ENCODE results near the gene ABI3BP.

The ABI3BP gene

GRCh38 chr3:100941041-100941440 lies 52.2 kb downstream of the ABI3BP start:
- DNase-seq: no peak

GRCh38 chr3:100936931-100937330 lies 56.3 kb downstream of the ABI3BP start:
- no peak for DNase-seq

GRCh38 chr3:100932491-100932890 lies 60.7 kb downstream of the ABI3BP start:
- DNase-seq: no peak

GRCh38 chr3:100928638-100929428 lies 64.4 kb downstream of the ABI3BP start:
- no peak for DNase-seq

GRCh38 chr3:100927775-100928174 lies 65.4 kb downstream of the ABI3BP start:
- no peak for DNase-seq

- no peak for DNase-seq
Measured at GRCh38 chr3:100915706-100916495, 77.3 kb downstream of the ABI3BP start.

- DNase-seq: no peak
Measured at GRCh38 chr3:100913870-100914648, 79.2 kb downstream of the ABI3BP start.

- no peak for DNase-seq
Measured at GRCh38 chr3:100912976-100913545, 80.2 kb downstream of the ABI3BP start.

- no peak for DNase-seq
Measured at GRCh38 chr3:100912571-100912970, 80.7 kb downstream of the ABI3BP start.

GRCh38 chr3:100911956-100912355 lies 81.3 kb downstream of the ABI3BP start:
- DNase-seq: no peak

- DNase-seq: no peak
Measured at GRCh38 chr3:100910986-100911385, 82.2 kb downstream of the ABI3BP start.

GRCh38 chr3:100902572-100902971 lies 90.6 kb downstream of the ABI3BP start:
- DNase-seq: no peak

- DNase-seq: no peak
Measured at GRCh38 chr3:100900671-100901335, 92.4 kb downstream of the ABI3BP start.

- no peak for DNase-seq
Measured at GRCh38 chr3:100899440-100900091, 93.7 kb downstream of the ABI3BP start.

GRCh38 chr3:100898681-100899080 lies 94.5 kb downstream of the ABI3BP start:
- no peak for DNase-seq

- DNase-seq: no peak
Measured at GRCh38 chr3:100896994-100897393, 96.2 kb downstream of the ABI3BP start.

GRCh38 chr3:100893590-100893989 lies 99.6 kb downstream of the ABI3BP start:
- DNase-seq: no peak

- no peak for DNase-seq
Measured at GRCh38 chr3:100893108-100893507, 100.1 kb downstream of the ABI3BP start.

- DNase-seq: no peak
Measured at GRCh38 chr3:100891827-100892226, 101.4 kb downstream of the ABI3BP start.

- DNase-seq: no peak
Measured at GRCh38 chr3:100891033-100891432, 102.2 kb downstream of the ABI3BP start.

- DNase-seq: no peak
Measured at GRCh38 chr3:100888881-100889280, 104.3 kb downstream of the ABI3BP start.

GRCh38 chr3:100882571-100882984 lies 110.6 kb downstream of the ABI3BP start:
- no peak for DNase-seq
